22Rv1 (cell line): ENCODE data around the gene SREK1IP1.

Experiments used
- CTCF ChIP-seq: fragments of 450-650 bp; IDR thresholded peaks from 2 replicates; pipeline ENCODE4 v1.5.1; 2017; ENCODE audit warnings: mild to moderate bottlenecking
- ZFX ChIP-seq: fragments of 450-650 bp; IDR thresholded peaks from 2 replicates; pipeline ENCODE4 v1.6.1; 2017; ENCODE audit warnings: antibody characterized with exemption, borderline replicate concordance

GRCh38 chr5:64796301-64796700 is 27.8 kb upstream of the SREK1IP1 start:
- no peak for TF ChIP-seq CTCF
- no peak for TF ChIP-seq ZFX
